Stimulated activated CD4-positive, alpha-beta T cell treated with anti-CD3 and anti-CD28 coated beads, TNF-alpha, amount 100 ng/mL, for 24 hours (primary cell): ENCODE measurements around the gene GRAMD1A.
A peak's percentile ranks its signal among the peaks of the same experiment; 100 is the strongest.
"Not testable (repeated sequence)": the region's sequence is repeated elsewhere in the genome, so short reads cannot be mapped to it uniquely, and the experiment has no call there.

ENCODE experiments used
- DNase-seq, 3 experiments: peaks; one replicate each; pipeline ENCODE4 v3.0.0-alpha.2; 2020; ENCODE audit warnings: low read depth in 3 of 3

Gene GRAMD1A

DNA sequence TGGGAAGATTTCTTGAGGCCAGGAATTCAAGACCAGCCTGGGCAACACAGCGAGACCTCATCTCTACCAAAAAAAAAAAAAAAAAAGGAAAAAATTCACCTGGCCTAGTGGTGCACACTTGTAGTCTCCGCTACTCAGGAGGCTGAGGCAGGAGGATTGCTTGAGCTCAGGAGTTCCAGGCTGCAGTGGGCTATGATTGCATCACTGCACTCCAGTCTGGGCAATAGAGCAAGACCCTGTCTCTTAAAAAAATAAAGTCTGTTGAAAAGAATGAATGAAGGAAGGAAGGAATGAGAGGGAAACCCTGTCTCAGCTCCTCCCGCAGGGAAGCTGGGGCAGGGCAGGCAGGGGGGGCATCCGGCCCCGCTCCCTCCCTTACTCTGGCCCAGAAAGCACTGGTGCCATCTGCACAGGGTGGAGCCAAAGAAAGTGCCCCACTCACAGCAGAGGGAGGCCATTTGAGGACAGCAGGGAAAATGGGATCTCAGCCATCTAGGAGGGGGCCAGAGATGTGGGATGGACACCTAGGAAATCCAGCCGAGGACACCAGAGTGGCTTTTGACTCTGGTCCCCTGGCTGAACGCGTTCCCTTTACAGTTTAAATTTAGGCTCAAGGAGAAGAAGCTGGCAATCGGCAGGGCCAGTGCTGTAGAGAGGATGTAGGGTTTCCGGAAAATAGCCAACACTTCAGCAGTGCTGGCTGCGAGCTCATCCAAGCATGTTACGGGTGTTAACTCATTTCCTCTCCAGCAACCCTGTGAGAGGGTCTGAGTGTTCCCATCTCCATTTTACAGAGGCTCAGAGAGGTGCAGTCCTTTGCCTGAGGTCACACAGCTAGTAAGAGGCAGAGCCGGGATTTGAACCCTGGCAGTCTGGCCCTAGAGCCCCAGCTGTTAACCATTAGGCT lies 37.8 kb downstream of the GRAMD1A start:
- DNase-seq = no peak

DNA sequence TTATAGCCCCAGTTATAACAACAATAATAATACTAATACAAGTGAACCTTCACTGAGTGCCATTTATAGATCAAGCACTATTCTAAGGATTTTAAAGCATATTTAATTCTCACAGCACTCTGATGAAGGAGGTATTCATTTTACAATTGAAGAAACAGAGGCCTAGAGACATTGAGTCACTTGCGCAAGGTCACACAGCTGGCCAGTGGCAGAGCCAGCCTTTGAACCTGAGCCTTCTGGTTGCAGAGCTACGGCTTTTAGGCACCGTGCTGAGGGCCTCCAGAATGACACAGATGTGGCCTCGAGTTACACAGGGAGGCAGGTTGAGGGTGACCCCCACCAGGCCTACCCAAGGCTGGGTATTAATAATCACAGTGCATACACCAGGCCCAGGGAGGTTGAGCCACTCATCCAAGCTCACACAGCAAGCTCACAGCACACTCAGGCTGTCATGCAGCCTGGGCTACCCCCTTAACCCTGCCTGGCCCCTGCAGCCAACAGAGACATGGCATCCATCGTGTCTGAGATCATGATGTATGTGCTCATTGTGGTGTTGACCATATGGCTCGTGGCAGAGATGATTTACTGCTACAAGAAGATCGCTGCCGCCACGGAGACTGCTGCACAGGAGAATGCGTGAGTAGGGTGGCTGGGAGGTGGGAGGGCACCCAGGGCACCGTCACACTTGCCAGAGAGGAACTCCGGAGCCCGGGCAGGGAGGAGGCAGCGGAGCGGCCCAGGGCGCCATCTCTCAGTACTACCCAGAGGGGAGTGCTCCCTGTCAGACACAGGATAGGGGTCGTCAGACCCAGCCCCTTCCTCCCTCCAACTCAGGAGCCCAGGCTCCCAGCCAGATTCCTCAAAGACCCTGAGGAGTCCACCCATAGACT lies 38.7 kb downstream of the GRAMD1A start:
- DNase-seq = no peak

DNA sequence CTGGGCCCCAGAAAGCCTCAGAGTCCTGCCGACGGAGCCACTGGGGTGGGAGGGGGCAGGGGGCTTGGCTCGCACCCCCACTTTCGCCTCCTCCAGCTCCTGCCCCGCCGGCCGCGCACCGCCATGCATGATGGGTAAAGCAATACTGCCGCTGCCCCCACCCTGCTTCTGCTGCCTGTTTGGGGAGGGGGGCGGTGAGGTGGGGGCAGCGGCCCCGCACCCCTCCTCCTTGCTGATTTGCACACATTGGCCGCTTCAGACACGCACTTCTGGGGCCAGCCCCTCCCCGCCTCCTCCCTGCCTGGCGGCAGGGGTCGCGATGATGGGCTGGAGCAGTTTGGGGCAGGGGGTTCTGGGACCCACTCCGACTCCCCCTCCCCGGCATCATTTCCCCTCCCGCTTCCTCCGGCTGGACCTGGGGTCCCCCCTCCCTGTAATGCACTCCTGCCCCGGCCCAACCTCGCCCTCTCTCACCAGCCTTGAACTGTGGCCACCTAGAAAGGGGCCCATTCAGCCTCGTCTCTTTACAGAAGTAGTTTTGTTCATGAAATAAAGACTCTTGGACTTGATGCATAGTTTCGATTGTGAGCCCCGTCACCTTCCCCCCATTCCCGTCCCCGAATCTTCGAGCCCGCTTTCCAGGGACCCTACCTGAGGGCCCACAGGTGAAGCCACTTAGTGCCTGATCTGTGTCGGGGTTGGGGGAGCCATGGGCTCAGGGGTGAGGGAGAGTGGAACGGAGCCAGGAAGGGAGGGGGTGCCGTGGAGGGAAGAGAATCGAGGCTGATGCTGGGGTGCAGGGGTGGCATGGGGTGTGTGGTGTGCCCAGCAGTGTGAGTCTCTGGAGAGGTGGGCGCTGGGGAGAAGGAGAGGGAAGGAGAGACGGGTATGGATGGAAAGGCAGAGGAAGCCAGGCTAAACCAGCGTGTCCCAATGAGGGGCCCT lies 40.0 kb downstream of the GRAMD1A start:
- DNase-seq = no peak

DNA sequence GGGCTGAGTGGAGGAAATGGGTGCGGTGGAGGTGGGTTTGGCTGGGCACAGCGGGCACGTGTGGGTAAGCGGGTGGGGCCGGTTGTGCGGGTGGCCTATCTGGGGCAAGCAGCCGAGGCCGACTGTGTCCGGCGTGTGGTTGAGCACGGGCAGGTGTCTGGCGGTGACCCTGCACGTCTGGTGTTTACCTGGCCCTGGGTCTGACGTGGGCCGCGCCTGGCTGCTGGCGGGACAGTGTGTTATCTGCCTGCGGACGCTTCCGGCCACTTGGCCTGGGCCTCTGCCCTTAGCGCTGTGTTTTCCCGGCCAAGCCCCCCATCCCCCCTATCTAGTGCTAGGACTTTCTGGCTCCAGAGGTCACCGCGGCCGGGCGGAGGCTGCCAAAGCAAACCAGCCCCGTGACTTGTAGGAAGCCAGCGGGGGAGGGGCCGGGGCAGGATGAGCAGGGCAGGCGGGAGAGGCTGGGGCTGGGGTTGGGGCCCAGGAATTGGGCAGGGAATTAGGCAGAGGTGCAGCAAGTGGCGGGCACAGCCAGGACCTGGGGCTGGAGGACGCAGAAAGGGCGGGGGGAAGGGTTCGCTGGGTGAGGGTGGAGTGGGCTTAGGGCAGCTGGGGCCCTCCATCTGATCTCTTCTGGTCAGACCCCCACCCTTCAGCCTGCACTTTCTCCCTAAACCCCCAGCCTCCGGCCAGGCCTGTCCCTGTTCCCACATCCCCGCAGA lies 40.9 kb downstream of the GRAMD1A start:
- DNase-seq = no peak

DNA sequence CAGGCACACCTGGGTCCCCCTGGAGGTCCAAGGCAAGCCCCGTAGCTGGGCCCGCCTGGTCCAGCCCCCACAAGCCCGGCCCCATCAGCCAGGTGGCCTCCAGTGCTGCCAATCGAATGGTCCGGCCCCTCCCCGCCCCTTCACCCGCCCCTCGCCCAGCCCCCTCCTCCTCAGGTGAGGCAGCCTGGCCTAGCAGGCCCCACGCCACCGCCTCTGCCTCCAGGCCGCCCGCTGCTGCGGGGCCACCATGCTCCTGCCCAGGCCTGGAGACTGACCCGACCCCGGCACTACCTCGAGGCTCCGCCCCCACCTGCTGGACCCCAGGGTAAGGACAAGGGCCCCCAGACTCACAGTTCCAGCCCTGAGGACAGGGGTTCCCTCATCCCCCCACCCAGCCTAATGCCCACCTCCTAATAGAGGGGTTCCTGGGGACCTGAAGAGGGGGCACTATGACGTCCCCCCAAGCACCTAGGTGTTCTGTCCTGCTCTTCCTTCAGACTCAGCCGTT lies 41.5 kb downstream of the GRAMD1A start, which contains the start of gene HPN:
HPN (plus strand) TSS at position 174 of the 508 bp plus-strand sequence. CDS start 786 bp downstream, outside the sequence.
- no peak for DNase-seq

DNA sequence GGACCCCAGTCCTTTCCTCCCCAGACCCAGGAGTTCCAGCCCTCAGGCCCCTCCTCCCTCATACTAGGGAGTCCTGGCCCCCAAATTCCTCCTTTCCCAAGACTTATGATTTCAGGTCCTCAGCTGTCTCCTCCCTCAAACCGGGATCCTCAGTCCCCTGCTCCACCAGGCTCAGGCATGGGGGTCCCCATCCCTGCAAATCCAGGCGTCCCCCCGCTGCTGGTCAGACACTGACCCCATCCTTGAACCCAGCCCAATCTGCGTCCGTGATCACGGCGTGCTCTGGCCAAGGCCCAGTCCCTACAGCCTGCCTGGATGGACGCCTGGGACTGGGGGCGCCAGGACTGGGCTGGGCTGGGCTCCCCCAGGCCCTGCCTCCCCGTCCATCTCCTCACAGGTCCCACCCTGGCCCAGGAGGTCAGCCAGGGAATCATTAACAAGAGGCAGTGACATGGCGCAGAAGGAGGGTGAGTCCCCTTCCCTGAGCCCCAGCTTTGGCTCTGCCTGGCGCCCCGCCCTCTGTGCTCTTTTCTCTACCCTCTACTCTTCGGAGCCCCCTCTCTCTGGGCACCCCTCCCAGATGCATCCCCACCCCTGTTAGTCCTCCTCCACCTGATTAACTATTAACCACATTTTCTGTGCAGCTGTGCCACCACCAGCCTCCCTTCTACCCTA lies 42.1 kb downstream of the GRAMD1A start:
- no peak for DNase-seq

DNA sequence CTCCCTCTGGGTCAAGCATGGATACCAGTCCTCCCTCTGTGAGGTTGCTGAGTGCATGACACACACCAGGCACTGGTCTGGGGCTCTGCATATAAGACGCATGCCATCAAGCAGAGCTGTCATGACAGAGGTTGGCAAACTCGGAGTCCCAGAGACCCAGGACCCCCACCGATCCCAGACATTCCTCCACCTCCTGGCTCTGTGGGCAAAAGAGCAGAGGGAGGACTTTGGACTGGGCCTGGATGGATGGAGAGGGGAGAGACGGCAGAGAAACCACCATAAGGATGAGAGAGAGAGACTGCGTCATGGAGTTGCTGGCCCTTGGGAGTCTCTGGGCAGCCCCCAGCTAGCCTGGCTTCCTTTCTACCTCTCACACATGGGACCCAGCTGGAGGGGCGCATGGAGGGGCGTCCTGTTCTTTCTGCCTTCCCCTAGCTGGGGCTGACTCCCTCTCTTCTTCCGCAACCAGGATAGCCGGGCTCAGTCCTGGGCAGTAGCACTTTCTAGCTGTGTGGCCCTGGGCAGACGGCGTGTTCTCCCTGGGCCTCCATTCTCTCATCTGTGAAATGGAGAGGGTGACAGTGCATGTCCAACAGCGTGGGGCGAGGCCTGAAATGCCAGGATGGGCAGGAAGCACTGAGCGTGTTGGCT lies 43.0 kb downstream of the GRAMD1A start:
- no peak for DNase-seq

DNA sequence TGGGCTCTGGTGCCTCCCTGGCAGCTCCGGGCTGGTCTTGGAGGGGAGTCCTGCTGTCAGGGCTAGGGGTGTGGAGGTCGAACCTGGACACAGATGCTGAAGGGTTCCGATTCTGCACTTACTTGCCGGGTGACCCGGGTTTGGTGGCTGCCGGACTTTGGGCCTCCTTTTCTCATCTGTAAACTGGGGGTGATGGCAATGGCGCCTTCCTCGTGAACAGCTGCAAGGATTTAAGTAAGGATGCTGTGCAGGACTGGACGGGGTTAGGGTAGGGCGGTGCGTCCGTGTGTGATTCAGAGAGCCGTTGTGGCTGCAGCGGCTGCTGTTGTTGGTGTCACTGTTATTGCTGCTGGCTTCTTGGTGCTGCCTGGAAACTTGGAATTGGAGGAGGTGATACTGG lies 43.8 kb downstream of the GRAMD1A start:
- no peak for DNase-seq

DNA sequence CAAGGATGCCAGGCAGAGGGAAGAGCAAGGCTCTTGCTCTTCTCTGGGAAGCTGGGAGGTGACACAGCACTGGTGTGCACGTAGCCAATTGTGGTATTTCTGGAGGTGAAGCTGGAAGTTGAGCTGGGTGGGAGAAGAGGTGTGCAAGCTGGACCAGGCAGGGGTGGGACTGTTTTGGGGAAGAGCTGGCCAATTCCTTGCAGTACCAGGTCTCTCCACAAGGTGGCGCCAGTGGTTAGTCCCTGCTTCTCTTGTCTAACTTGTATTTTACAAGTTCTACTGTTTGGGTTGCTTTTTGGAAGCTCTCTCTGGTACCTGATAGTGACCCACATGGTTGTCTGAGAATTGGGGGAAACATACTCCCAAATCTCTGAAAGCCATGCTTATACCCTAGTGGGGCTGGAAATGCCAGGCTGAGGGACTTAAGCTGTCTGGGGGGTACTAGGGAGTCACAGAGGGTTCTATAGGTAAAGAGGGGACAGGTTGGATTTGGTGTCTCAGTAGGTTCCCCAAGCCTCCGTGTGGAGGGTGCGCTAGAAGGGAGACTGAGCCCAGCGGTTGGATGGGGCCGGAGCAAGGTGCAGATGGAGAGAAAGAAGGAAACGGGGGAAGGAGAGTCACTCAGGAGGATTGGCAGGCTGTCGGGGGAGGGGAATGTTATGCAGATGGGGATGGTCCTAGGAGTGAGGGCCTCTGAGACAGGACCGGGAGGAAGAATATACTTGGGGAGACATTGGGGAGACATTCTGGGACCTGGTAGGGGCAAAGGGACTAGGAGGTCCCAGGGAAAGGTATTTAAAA lies 44.4 kb downstream of the GRAMD1A start:
- peak in 1 of 3 experiments; percentile 61 for DNase-seq

DNA sequence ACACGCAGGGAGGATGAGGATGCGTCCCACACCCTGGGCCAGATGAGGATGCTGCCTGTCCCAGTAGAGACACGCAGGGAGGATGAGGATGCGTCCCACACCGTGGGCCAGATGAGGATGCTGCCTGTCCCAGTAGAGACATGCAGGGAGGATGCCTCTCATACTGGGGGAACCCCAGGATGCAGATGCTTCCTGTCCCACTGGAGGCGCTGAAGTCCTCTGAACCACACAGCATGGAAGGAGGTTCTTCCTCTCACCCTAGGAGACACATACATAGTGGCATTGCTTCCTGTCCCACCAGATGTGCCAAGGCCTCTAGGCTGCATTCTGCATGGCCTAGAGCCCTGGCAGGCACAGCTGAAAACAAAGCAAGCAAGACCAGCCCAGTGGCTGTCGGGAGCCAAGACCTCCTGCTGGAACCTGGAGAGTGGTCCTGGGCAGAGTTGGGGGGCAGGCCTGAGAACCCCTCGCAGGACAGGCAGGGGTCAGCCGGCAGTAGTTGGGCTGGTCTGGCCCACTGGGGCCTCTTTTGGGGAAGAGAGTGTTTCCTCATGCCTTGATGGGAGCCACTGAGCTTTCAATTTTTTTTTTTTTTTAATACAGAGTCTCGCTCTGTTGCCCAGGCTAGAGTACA lies 45.7 kb downstream of the GRAMD1A start:
- peak in 1 of 3 experiments; percentile 45 for DNase-seq

DNA sequence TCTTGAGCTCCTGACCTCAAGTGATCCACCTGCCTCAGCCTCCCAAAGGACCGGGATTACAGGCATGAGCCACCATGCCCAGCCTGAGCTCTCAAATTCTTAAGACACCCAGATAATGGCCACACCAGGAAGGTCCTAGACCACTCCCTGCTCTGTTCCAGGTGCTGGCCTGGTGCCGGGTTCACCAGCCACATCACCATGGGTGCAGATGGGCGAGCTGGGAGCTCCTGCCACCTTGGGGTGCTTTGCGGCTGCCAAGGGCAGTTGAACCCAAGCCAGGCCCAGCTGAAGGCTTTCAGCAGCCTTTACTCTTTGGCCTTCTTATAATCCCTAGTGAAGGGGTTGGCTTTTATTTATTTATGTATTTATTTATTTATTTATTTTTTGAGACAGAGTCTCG lies 46.3 kb downstream of the GRAMD1A start:
- no peak for DNase-seq

DNA sequence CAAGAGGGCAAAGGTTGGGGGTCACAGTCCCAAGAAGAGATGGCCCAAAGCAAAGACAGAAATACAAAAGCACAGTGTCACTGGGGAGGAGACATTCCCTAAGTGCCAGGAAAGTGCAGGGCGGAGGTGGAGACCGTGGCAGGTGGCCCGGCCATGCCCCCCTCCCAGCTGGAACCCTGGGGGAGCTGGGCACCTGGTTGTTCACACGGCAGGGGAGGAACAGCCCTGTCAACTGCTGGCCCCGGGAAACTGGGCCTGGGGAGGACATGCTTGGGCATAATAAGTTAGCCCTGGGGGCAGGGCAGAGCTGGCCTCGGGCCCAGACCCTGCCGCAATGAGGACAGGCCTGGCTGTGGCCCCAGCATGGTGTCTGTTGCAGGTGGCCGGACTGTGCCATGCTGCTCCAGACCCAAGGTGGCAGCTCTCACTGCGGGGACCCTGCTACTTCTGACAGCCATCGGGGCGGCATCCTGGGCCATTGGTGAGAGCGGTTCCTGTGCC lies 48.8 kb downstream of the GRAMD1A start:
- DNase-seq = no peak

DNA sequence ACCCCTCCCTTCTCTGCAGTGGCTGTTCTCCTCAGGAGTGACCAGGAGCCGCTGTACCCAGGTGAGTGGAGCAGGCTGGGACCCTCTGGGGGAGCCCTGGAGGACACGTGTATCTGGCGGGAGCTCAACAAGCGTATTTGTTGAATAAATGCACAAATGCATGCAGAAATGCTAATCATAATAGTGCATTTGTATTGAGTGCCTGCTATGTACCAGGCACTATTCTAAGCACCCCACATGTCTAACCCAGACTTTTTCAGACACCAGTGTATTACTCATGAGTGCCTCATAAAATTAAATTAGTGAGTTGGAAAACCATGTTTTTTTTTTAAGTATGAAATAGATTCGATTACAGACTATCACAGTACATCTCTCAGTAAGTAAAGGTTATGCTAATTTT lies 49.3 kb downstream of the GRAMD1A start:
- no peak for DNase-seq

DNA sequence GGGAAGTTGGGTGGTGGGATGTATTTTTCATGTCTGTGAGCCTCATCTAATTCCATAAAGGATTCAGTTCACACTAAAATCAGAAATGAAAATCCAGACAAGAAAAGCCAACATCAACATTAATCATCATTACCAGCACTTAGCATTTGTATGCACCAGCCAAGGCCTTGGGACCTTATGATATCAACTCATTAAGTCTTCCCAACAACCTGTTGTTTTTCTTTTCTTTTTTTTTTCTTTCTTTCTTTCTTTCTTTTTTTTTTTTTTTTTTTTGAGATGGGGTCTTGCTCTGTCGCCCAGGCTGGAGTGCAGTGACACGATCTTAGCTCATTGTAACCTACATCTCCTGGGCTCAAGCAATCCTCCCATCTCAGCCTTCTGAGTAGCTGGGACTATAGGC lies 50.5 kb downstream of the GRAMD1A start:
- DNase-seq = not testable (repeated sequence)

DNA sequence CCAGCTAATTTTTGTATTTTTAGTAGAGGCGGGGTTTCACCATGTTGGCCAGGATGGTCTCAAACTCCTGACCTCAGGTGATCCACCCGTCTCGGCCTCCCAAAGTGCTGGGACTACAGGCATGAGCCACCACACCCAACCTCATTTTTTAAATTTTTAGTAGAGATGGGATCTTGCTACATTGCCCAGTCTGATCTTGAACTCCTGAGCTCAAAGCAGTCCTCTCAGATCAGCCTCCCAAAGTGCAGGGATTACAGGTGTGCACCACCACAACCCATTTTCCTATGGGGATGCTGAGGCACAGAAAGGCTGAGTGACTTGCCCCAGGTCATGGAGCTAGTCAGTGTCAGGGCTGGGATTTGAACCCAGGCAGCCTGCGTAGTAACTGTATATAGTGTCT lies 51.1 kb downstream of the GRAMD1A start:
- not testable (repeated sequence) for DNase-seq

DNA sequence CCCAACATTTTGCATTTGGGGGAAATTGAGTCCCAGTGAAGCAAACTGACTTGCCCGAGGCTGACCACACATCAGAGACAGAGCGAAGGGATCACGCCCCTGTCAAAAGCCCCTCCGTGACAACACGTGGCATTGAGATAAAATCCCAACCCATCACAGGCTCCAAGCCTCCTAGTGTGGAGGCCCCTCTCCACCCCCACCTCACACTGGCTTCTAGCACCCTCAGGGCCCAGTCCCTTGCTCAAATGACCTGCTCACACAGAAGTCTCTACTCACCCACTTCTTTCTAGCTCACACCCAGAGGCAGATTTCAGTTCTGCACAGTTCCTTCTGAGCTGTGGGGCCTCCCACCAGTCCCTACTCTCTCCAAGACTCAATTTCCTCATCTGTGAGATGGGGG lies 51.7 kb downstream of the GRAMD1A start:
- DNase-seq = no peak

DNA sequence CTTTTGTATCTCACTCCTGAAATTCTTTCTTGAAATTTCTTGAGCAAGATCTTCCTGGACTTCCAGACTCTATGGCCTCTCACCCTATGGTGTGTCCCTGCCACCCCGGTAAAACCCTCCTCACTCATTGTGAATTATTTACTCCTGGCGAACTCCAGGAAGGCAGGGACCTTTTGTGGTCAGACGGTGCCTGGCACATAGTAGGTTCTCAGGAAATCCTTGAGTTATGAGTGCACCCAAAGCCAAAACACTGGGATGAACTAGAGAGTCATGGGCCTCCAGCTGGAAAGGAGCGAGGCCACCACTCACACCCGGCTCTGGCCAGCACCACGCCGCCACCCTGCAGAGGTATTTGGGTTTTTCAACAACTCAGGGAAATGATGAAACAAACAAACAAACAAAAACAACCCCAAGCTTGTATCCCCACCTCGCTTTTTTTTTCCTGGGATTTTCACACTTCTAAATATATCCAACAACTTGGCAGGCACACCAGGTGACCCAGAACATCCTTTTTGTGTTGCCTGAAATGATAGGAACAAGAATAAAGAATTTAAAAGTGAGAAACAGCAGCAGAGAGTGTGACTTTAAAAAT lies 52.6 kb downstream of the GRAMD1A start:
- DNase-seq = no peak
